ENCODE results near the gene CIZ1. TPM values are rescaled to one million over a fixed set of nuclear protein-coding genes. Genes with fewer than 3 reads are reported as not detected.

The CIZ1 gene
- total and polyA plus RNA-seq, 9 of the 15 experiments (the other 6 are each of a cell fraction or from before 2014, with no cell fraction given) = 6.6 to 329 (median 87.8) TPM

DNA sequence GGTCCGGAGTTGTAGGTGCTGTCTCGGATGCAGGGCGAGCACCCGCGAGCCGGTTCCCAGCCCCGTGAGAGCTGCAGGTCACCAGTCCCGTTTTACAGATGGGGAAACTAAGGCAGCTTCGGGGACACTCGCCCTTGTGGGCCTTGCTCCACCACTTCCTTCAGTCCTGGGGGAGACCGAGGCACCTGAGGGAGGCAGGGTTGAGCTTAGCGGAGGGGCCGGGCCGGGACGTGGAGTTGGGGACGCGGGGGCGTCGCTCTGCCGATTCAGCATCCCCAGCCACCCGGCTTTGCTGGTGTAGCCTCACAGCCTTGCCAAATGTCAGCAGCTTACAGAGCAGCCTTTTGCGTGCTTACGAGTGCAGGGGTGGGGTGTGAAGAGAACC lies 30.8 kb downstream of the CIZ1 start (continued):
- TF ChIP-seq MXI1 (IDR thresholded peaks at IDR 0.05; ENCODE audit: low read depth, low read length) = no peak
- TF ChIP-seq CBX2 (IDR thresholded peaks at IDR 0.05; ENCODE audit: insufficient read depth, low read length, poor library complexity, severe bottlenecking) = no peak
- peak; percentile 72 for TF ChIP-seq FIP1L1 (IDR thresholded peaks at IDR 0.05; ENCODE audit: low read depth, low read length, poor library complexity, severe bottlenecking)
- no peak for TF ChIP-seq LEF1 (IDR thresholded peaks at IDR 0.05)
- 0 out of 4 replicates have a peak, but pooled peaks of 1 of the 2 experiments have one; percentile 7 for TF ChIP-seq ZMIZ1 (IDR thresholded peaks at IDR 0.05; ENCODE audit: low read depth in 2 of 2, low read length in 2 of 2)
- no peak for TF ChIP-seq KLF16 (IDR thresholded peaks at IDR 0.05)
- TF ChIP-seq, protein P1, sequence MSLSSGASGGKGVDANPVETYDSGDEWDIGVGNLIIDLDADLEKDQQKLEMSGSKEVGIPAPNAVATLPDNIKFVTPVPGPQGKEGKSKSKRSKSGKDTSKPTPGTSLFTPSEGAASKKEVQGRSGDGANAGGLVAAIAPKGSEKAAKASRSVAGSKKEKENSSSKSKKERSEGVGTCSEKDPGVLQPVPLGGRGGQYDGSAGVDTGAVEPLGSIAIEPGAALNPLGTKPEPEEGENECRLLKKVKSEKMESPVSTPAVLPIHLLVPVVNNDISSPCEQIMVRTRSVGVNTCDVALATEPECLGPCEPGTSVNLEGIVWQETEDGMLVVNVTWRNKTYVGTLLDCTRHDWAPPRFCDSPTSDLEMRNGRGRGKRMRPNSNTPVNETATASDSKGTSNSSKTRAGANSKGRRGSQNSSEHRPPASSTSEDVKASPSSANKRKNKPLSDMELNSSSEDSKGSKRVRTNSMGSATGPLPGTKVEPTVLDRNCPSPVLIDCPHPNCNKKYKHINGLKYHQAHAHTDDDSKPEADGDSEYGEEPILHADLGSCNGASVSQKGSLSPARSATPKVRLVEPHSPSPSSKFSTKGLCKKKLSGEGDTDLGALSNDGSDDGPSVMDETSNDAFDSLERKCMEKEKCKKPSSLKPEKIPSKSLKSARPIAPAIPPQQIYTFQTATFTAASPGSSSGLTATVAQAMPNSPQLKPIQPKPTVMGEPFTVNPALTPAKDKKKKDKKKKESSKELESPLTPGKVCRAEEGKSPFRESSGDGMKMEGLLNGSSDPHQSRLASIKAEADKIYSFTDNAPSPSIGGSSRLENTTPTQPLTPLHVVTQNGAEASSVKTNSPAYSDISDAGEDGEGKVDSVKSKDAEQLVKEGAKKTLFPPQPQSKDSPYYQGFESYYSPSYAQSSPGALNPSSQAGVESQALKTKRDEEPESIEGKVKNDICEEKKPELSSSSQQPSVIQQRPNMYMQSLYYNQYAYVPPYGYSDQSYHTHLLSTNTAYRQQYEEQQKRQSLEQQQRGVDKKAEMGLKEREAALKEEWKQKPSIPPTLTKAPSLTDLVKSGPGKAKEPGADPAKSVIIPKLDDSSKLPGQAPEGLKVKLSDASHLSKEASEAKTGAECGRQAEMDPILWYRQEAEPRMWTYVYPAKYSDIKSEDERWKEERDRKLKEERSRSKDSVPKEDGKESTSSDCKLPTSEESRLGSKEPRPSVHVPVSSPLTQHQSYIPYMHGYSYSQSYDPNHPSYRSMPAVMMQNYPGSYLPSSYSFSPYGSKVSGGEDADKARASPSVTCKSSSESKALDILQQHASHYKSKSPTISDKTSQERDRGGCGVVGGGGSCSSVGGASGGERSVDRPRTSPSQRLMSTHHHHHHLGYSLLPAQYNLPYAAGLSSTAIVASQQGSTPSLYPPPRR (CRISPR knock-in tag; IDR thresholded peaks at IDR 0.05; ENCODE audit: borderline replicate concordance) = no peak
- TF ChIP-seq ZBTB1 (CRISPR knock-in tag; IDR thresholded peaks at IDR 0.05; ENCODE audit: borderline replicate concordance, low read depth) = no peak
- TF ChIP-seq SETDB1 (IDR thresholded peaks at IDR 0.05; ENCODE audit: low read length) = peak; percentile 10
- no peak for TF ChIP-seq COPS2 (conservative IDR thresholded peaks at IDR 0.05)
- TF ChIP-seq, protein P2, sequence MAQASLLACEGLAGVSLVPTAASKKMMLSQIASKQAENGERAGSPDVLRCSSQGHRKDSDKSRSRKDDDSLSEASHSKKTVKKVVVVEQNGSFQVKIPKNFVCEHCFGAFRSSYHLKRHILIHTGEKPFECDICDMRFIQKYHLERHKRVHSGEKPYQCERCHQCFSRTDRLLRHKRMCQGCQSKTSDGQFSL (CRISPR knock-in tag; IDR thresholded peaks at IDR 0.05) = no peak
- TF ChIP-seq, protein P2 (tag; IDR thresholded peaks at IDR 0.05) = no peak
- TF ChIP-seq, protein P3, sequence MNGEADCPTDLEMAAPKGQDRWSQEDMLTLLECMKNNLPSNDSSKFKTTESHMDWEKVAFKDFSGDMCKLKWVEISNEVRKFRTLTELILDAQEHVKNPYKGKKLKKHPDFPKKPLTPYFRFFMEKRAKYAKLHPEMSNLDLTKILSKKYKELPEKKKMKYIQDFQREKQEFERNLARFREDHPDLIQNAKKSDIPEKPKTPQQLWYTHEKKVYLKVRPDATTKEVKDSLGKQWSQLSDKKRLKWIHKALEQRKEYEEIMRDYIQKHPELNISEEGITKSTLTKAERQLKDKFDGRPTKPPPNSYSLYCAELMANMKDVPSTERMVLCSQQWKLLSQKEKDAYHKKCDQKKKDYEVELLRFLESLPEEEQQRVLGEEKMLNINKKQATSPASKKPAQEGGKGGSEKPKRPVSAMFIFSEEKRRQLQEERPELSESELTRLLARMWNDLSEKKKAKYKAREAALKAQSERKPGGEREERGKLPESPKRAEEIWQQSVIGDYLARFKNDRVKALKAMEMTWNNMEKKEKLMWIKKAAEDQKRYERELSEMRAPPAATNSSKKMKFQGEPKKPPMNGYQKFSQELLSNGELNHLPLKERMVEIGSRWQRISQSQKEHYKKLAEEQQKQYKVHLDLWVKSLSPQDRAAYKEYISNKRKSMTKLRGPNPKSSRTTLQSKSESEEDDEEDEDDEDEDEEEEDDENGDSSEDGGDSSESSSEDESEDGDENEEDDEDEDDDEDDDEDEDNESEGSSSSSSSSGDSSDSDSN (IDR thresholded peaks at IDR 0.05; ENCODE audit: borderline replicate concordance in 1 of 2, low read depth in 2 of 2, low read length in 2 of 2) = peak in 1 of 2 experiments; percentile 65; a peak in 1 of 4 replicates
- TF ChIP-seq TEAD1 (CRISPR knock-in tag; IDR thresholded peaks at IDR 0.05) = no peak
- no peak for TF ChIP-seq MEF2D (tag; conservative IDR thresholded peaks at IDR 0.05; ENCODE audit: low read depth)

Measured in K562 (cell line).